ENCODE data around the gene PARD3.

The PARD3 gene

GRCh38 chr10:34171957-34172527 is 643.1 kb downstream of the PARD3 start:
- no peak for TF ChIP-seq CTCF (IDR thresholded peaks at IDR 0.05)

GRCh38 chr10:34169677-34170076 is 645.4 kb downstream of the PARD3 start:
- no peak for TF ChIP-seq CTCF (IDR thresholded peaks at IDR 0.05)

- TF ChIP-seq CTCF (IDR thresholded peaks at IDR 0.05) = no peak
Observed at GRCh38 chr10:34169131-34169530, 646.0 kb downstream of the PARD3 start.

GRCh38 chr10:34168439-34168838 is 646.7 kb downstream of the PARD3 start:
- no peak for TF ChIP-seq CTCF (IDR thresholded peaks at IDR 0.05)

GRCh38 chr10:34166823-34167222 is 648.3 kb downstream of the PARD3 start:
- no peak for TF ChIP-seq CTCF (IDR thresholded peaks at IDR 0.05)

- no peak for TF ChIP-seq CTCF (IDR thresholded peaks at IDR 0.05)
Observed at GRCh38 chr10:34166354-34166753, 648.7 kb downstream of the PARD3 start.

- TF ChIP-seq CTCF (IDR thresholded peaks at IDR 0.05) = no peak
Observed at GRCh38 chr10:34164029-34164428, 651.1 kb downstream of the PARD3 start.

All from LNCAP (cell line).